Astrocyte (in vitro differentiated cells and primary cell): ENCODE data around the gene SLC4A1.

ENCODE experiments used
- EZH2 ChIP-seq: IDR thresholded peaks from 2 replicates; pipeline ENCODE4 v1.6.1; 2012; ENCODE audit warnings: mild to moderate bottlenecking, low read length, inconsistent platforms; ENCODE audit not compliant: insufficient read depth
- TF ChIP-seq, protein P1 (sequence below): IDR thresholded peaks from 2 replicates; pipeline ENCODE4 v1.5.1; 2011; ENCODE audit warnings: low read depth, mild to moderate bottlenecking, inconsistent platforms, low read length, moderate library complexity; ENCODE audit not compliant: insufficient read depth

DNA sequence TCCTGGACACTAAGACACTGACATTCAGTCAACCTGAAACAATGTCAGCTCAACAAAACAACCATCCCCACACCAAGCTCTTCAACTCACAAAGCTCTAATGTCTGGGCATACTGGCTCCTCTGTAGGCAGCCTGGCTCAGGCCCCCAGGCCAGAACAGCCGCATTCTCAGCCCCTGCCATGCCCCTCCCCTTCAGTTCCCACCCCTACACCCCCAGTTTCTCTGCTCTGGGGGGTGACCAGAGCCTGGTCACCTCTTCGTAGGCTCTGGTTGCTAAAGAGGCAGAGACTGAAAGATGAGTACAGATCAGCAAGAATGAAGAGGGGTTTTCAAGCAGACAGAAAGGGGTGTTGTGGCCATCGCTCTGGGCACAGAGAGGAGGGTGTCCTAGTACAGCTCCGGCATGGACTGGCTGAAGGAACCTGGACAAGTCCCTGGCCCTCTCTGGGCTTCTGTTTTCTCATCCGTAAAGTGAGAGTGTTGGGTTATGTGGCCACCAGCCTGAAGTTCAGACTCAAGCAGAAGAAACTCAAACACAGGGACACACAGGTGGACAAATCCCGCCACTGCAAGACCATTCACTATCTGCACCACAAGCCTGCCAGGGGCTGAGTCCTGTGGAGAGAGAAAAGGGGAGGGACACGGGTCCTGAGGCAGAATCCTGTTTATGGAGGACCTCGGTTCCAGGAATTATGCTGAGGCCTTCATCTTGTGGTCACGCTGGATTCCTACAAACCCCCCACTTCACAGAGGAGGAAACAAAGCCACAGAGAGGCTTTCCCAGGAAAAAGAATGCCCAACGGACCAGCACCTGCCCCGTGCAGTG is 987 bp upstream of the SLC4A1 start:
- TF ChIP-seq, protein P1, sequence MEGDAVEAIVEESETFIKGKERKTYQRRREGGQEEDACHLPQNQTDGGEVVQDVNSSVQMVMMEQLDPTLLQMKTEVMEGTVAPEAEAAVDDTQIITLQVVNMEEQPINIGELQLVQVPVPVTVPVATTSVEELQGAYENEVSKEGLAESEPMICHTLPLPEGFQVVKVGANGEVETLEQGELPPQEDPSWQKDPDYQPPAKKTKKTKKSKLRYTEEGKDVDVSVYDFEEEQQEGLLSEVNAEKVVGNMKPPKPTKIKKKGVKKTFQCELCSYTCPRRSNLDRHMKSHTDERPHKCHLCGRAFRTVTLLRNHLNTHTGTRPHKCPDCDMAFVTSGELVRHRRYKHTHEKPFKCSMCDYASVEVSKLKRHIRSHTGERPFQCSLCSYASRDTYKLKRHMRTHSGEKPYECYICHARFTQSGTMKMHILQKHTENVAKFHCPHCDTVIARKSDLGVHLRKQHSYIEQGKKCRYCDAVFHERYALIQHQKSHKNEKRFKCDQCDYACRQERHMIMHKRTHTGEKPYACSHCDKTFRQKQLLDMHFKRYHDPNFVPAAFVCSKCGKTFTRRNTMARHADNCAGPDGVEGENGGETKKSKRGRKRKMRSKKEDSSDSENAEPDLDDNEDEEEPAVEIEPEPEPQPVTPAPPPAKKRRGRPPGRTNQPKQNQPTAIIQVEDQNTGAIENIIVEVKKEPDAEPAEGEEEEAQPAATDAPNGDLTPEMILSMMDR: no peak
- TF ChIP-seq EZH2: no peak
